Right forelimb (tissue), 1 donor: ENCODE measurements around the gene RPGRIP1L.

Source experiments
- DNase-seq: peaks from one replicate; pipeline ENCODE4 v3.0.0-alpha.2; 2018

The RPGRIP1L gene

GRCh38 chr16:53598511-53599275 is 105.0 kb downstream of the RPGRIP1L start:
- DNase-seq, result no peak

DNA sequence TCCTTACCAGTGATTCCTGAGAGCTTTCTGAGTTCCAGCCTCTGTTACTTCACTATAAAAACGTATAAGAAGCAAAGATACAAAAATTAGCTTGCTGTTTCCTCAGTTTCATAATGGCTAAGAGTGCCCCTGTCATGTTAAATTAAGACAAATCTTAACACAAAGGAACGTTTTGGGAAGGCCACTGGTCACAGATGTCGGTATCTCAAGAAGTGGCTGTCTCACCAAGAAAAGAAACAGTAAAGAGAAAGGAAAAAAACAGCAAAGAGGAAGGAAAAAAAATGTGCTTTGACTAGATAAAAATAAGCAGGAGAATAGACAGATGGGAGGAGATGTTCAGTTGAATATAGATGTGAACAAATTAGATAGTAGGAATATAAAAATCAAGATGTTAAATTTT is 105.9 kb downstream of the RPGRIP1L start:
- no peak for DNase-seq

GRCh38 chr16:53588081-53588648 is 115.5 kb downstream of the RPGRIP1L start:
- DNase-seq, result no peak

GRCh38 chr16:53583401-53583800 is 120.3 kb downstream of the RPGRIP1L start:
- DNase-seq, result no peak

- no peak for DNase-seq
Measured at GRCh38 chr16:53581784-53582183, 121.9 kb downstream of the RPGRIP1L start.

DNA sequence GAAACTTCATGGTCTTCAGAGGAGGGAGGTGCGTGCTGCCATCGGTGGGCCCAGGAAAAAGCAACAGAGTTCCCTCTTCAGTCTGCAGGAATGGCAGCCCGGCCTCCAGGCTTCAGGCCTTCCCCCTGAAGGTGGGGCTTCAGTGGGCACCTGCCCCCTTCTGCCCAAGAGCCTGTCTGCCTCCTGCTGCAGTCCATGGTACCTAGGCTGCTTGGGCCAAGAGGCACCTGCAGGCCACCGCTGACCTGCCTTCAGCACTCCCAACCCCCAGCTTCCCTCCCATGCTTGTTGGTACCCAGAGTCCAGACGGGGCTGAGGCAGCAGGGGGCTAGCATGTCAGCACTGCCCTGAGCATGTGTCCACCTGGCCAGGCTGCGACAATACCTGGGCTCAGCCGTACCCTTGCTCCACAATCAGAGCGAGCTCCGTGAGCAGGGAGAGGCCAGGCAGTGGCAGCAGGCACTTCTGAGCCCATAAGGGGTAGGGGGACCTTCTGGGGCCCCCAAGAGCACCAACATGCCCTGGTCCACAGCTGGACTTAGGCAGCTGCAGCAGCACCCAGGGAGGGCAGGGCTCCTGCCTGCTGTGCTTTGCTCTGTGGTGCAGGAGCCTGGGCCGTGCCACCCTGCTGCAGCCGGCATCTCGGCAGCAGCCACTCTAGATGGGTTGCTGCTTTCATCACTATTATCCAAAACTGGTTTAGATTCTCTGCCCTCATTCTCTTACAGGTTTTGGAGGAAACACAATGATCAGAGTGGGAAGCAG is 123.4 kb downstream of the RPGRIP1L start:
- no peak for DNase-seq

DNA sequence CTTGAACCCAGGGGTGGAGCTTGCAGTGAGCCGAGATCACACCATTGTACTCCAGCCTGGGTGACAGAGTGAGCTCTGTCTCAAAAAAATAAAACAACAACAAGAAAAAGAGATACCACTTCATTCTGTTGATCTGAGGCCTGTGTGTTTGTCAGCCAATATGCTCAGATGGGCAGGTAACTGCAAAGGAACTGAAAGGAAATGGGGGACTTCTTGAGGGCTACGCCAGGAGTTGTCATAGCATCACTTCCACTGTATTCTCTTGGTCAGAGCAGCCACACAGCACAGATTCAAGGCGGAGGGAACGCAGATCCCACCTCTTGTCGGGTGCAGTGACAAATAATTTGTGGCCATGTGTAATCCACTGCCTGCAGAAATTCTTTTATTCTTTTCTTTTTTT is 126.8 kb downstream of the RPGRIP1L start:
- no peak for DNase-seq

DNA sequence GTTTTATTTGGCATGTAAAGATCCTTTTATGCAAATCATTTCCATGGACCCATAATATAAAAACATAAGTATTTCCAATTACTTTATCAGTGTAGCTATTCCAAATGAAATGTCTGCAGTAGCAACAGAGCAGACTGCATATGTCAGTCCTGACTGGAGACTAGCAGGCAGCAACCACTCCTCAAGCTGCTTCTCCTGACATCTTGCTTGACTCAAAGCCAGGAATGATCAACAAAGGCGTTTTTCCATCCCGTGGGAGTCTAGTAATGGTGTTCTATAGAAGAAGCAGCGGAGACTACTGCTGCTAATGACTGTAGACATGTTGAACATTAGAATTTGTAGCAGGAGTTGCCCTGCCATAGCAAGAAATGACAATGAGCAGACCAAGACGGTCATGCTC is 127.4 kb downstream of the RPGRIP1L start:
- DNase-seq, result no peak

GRCh38 chr16:53571763-53572162 is 131.9 kb downstream of the RPGRIP1L start:
- DNase-seq, result no peak

DNA sequence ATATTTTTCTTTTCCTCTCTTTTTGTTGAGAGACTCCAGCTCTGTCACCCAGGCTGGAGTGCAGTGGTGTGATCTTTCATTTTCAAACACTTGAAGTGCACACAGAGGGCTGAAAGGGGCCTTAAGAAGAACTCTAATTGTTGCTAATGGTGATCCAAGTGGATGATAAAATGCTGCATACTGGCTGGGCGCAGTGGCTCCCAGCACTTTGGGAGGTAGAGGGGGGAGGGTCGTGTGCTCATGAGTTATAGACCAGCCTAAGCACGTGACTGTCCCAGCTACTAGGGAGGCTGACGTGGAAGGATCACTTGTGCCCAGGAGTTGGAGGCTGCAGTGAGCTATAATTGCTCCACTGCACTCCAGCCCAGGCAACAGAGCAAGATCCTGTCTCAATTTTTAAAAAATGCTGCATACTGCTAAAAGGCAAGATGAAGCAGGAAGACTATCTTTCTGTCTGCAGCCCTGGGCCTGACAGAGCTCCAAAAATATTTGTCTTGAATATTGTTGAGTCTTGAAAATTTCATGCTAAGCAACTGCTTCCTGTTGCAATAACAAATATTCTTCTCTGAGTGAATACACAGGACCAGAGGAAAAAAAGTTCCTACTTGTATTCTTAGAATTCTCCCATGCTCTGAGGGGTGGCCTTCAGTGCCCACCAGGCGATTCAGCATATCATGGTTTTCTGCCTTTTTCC is 137.0 kb downstream of the RPGRIP1L start:
- DNase-seq, result no peak

DNA sequence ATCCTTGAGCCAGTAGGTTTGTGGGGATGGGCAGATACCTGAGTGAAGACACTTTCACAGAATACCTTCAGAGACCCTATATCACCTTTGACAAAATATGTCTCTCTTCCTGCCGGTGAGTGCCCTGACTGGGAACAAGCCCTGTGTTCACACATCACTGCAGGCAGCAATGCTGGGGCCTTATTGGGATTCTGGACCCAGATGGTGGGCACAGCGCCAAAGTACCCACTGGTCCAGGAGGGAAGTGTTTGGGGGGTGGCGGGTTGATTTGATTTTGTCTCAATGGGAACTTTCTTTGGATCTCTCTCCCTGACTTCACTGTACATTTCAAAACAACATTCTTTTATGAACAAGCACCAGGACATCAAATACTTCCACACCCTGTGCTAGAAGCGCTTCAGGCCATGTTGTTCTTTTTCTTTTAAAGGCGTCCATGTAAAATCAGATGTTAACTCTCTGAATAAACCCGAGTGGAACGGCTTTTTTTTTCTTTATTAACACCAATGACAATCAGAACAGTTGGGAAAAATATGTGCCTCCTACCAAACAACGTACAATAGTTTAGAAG is 138.3 kb downstream of the RPGRIP1L start:
- DNase-seq, result no peak

DNA sequence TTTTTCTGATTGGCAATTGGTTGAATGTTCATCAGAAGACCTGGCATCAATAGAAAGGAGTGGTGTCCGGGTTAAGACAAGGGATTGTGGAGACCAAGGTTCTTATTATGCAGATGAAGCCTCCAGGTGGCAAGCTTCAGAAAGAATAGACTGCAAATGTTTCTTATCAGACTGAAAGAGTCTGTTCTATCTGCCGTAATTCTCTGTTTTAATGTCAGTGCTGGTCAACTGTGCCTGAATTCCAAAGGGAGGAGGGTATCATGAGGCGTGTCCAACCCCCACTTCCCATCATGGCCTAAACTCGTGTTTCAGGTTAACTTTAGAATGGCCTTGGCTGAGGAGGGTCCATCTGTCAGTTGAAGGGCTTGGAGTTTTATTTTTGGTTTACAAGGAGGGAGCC is 140.2 kb downstream of the RPGRIP1L start:
- DNase-seq, result no peak

- DNase-seq, result no peak
Measured at GRCh38 chr16:53561101-53561888, 142.4 kb downstream of the RPGRIP1L start.

DNA sequence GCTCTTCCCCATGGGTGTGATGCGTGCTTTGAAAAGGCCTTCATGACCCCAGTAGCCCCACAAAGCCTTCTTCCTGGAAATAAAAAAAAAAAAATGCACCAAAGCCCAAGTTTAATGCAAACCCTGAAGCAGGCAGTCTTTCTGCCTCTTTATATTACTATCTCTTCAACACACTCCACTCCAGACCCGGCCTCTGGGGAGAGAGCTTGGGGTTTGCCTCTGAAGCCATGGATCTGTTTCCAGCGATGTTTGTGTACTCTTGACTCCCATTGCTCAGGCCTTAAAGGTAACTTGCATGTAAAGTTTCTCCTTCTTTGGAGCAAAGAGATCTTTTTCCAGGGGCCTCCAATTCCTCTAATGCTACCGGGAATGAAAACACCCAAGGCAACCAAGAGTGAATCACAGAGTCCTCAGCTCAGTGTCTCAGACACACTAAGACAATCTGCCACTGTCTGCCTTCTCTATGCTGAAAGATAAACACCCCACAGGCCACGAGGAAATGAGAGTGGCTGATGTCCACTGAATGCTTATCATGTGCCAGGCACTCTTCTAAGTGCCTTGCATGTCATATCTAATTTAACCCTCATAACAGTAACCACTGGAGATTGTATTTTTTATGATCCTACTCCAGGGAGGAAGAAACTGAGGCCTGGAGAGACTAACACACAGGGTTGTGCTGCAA is 144.2 kb downstream of the RPGRIP1L start:
- DNase-seq, result no peak

DNA sequence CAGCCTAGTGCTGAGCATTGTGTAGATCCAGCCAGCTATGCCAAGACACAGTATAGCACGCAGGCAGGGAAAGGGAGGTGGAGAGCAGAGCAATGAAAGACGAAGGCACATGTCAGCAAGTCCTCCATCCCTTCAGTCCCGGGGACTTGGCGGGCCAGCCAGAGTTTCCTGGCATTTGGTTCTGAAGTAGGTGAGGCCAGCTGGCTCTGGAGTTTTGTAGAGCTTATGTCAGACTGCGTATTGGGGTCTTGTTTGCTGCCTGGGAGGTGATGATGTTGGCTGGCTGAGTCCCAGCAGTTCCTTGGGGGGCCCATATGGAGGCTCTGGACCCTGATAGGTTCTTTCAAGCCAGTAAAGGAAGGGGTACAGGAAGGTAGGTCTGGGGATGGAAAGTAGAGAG is 144.9 kb downstream of the RPGRIP1L start:
- peak; percentile 82 for DNase-seq

DNA sequence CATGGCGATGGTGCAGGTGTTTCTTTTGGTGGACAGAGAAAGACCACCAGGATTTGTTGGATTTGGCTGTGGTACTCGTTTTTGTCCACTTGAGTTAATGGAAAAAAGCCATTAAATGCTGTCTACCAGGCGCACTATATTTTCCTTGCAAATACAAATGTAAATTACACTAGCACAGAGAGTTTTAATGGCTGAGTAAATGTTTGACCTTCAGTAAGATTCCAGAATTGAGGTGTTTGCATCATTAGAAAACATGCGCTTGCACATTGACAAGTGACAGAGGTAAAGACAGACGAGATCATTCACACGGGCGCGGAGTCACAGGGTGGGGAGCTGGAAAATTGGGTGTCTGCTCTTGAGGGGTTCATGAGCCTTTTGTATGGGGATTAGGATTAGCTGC is 147.1 kb downstream of the RPGRIP1L start:
- DNase-seq, result no peak

GRCh38 chr16:53549970-53550690 is 153.5 kb downstream of the RPGRIP1L start:
- DNase-seq, result peak; percentile 83
